Astrocyte (in vitro differentiated cells and primary cell): ENCODE results near the gene AATF. TPM values are rescaled to one million over a fixed set of nuclear protein-coding genes. Genes with fewer than 3 reads are reported as not detected.
A peak's percentile ranks its signal among the peaks of the same experiment; 100 is the strongest.

ENCODE experiments used
- DNase-seq: peaks from one replicate; pipeline ENCODE4 v3.0.0-alpha.2; 2010; ENCODE audit warnings: low read depth
- FAIRE-seq: peaks from 2 replicates; lab custom pipeline; 2011; peaks lifted over from hg19 to GRCh38; lab: Jason Lieb, UNC
- H2AFZ ChIP-seq: 2 replicates; pipeline ENCODE4 v1.6.0; 2012; ENCODE audit warnings: low read depth, low read length, inconsistent platforms
- H3K27ac ChIP-seq: 2 replicates; pipeline ENCODE4 v1.5.1; 2011; ENCODE audit warnings: low read depth, low read length, inconsistent platforms
- H3K27me3 ChIP-seq: 2 replicates; pipeline ENCODE4 v1.6.0; 2011; ENCODE audit warnings: low read length, inconsistent platforms; ENCODE audit not compliant: insufficient read depth
- H3K36me3 ChIP-seq: 2 replicates; pipeline ENCODE4 v1.5.1; 2011; ENCODE audit warnings: low read length, inconsistent platforms; ENCODE audit not compliant: insufficient read depth
- H3K4me1 ChIP-seq: 2 replicates; pipeline ENCODE4 v1.5.1; 2011; ENCODE audit warnings: low read length, inconsistent platforms; ENCODE audit not compliant: insufficient read depth
- H3K4me2 ChIP-seq: 2 replicates; pipeline ENCODE4 v1.6.0; 2012; ENCODE audit warnings: low read length, inconsistent platforms
- H3K4me3 ChIP-seq: 2 replicates; pipeline ENCODE4 v1.5.1; 2011; ENCODE audit warnings: low read depth, mild to moderate bottlenecking, low read length, inconsistent platforms; ENCODE audit not compliant: insufficient read depth
- H3K79me2 ChIP-seq: 2 replicates; pipeline ENCODE4 v1.6.0; 2012; ENCODE audit warnings: mild to moderate bottlenecking, low read length, inconsistent platforms; ENCODE audit not compliant: insufficient read depth
- H3K9ac ChIP-seq: 2 replicates; pipeline ENCODE4 v1.6.0; 2012; ENCODE audit warnings: mild to moderate bottlenecking, low read length, inconsistent platforms
- H3K9me3 ChIP-seq: 2 replicates; pipeline ENCODE4 v1.5.1; 2012; ENCODE audit warnings: low read depth, mild to moderate bottlenecking, low read length, inconsistent platforms; ENCODE audit not compliant: insufficient read depth
- H4K20me1 ChIP-seq: 2 replicates; pipeline ENCODE4 v1.6.0; 2012; ENCODE audit warnings: low read length, inconsistent platforms; ENCODE audit not compliant: insufficient read depth
- H3K27ac Mint-ChIP-seq: one replicate; pipeline ENCODE4 v1.8.0; 2021; ENCODE audit warnings: mild to moderate bottlenecking, mixed read lengths; ENCODE audit not compliant: unreplicated experiment
- H3K27me3 Mint-ChIP-seq: one replicate; pipeline ENCODE4 v1.8.0; 2021; ENCODE audit warnings: low read depth, mixed read lengths; ENCODE audit not compliant: unreplicated experiment
- H3K36me3 Mint-ChIP-seq: one replicate; pipeline ENCODE4 v1.8.0; 2021; ENCODE audit warnings: low read depth, mixed read lengths; ENCODE audit not compliant: unreplicated experiment
- H3K4me1 Mint-ChIP-seq: one replicate; pipeline ENCODE4 v1.8.0; 2021; ENCODE audit warnings: low read depth, mixed read lengths; ENCODE audit not compliant: unreplicated experiment
- H3K4me3 Mint-ChIP-seq: one replicate; pipeline ENCODE4 v1.8.0; 2021; ENCODE audit warnings: mild to moderate bottlenecking, moderate library complexity, mixed read lengths; ENCODE audit not compliant: unreplicated experiment
- H3K9me3 Mint-ChIP-seq: one replicate; pipeline ENCODE4 v1.8.0; 2021; ENCODE audit warnings: mild to moderate bottlenecking, mixed read lengths; ENCODE audit not compliant: unreplicated experiment
- EZH2 ChIP-seq: IDR thresholded peaks from 2 replicates; pipeline ENCODE4 v1.6.1; 2012; ENCODE audit warnings: mild to moderate bottlenecking, low read length, inconsistent platforms; ENCODE audit not compliant: insufficient read depth
- total RNA-seq: library from RNA; stranded (reverse); gene quantifications from 2 replicates; pipeline ENCODE4 v1.2.1, GENCODE V29; 2021
- TF ChIP-seq, protein P1 (sequence below): IDR thresholded peaks from 2 replicates; pipeline ENCODE4 v1.5.1; 2011; ENCODE audit warnings: low read depth, mild to moderate bottlenecking, inconsistent platforms, low read length, moderate library complexity; ENCODE audit not compliant: insufficient read depth

The AATF gene
- total RNA-seq, 1 donor from 2014 or later, result 47.1 TPM

DNA sequence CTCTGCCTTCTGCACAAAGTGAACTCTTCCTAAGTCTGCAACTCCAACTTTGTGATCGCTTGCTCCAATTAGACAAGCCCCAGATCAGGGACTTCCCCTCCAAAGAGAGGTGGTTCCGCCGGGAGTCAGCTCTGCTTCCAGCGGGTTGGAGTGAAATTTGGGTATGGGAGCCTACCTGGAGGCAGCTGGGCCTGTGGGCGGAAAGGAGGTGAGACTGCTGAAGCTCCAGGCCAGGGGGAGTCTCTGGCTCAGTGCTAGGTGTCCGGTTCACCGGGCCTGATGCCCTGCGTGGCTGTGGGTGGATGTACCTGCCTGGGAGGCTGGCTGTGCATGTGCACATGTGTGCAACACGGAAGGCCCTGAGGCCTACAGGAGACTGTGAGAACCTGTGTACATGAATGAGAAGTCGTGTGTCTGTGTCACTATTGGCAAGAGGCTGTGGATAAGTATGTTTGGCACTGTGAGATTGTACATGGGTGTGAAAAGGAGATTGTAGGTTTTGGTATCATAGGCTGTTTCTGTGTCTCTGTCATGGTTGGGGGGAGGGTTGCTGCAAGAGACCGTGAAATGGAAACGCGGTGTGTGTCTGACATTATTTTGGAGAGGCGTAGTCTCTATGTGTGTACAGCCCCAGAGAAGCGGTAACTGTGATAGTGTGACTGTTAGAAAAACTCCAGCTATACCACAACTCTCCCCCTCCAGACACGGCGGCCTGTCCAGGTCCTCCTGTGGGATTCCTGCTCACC is 7.3 kb upstream of the AATF start:
- peak overlapping the region; percentile 72 for H3K4me2 ChIP-seq
- peaks cover 97% of the 10 kb centered on the region for H3K27me3 ChIP-seq
- peaks cover 7% of the 10 kb centered on the region for H3K9me3 ChIP-seq
- H3K9ac ChIP-seq, result no peak overlapping the region
- DNase-seq, result no peak
- no peak for FAIRE-seq
- Mint-ChIP-seq H3K9me3 (peaks cover 18% of the 10 kb centered on the region), H3K4me1 (peaks cover 5% of the 10 kb centered on the region), H3K27ac (peak overlapping the region; percentile 85), H3K4me3 (peak overlapping the region; percentile 75), H3K36me3 (peaks cover 16% of the 10 kb centered on the region), H3K27me3 (peaks cover 65% of the 10 kb centered on the region)
- H2AFZ ChIP-seq, result no peak overlapping the region
- no peak overlapping the region for H3K27ac ChIP-seq
- no peaks in the 10 kb centered on the region for H3K36me3 ChIP-seq
- peaks cover 8% of the 10 kb centered on the region for H3K4me1 ChIP-seq
- TF ChIP-seq EZH2, result peak; percentile 29
- TF ChIP-seq, protein P1, sequence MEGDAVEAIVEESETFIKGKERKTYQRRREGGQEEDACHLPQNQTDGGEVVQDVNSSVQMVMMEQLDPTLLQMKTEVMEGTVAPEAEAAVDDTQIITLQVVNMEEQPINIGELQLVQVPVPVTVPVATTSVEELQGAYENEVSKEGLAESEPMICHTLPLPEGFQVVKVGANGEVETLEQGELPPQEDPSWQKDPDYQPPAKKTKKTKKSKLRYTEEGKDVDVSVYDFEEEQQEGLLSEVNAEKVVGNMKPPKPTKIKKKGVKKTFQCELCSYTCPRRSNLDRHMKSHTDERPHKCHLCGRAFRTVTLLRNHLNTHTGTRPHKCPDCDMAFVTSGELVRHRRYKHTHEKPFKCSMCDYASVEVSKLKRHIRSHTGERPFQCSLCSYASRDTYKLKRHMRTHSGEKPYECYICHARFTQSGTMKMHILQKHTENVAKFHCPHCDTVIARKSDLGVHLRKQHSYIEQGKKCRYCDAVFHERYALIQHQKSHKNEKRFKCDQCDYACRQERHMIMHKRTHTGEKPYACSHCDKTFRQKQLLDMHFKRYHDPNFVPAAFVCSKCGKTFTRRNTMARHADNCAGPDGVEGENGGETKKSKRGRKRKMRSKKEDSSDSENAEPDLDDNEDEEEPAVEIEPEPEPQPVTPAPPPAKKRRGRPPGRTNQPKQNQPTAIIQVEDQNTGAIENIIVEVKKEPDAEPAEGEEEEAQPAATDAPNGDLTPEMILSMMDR, result no peak
- no peaks in the 10 kb centered on the region for H3K79me2 ChIP-seq
- H4K20me1 ChIP-seq, result peaks cover 21% of the 10 kb centered on the region
- H3K4me3 ChIP-seq, result no peak overlapping the region

DNA sequence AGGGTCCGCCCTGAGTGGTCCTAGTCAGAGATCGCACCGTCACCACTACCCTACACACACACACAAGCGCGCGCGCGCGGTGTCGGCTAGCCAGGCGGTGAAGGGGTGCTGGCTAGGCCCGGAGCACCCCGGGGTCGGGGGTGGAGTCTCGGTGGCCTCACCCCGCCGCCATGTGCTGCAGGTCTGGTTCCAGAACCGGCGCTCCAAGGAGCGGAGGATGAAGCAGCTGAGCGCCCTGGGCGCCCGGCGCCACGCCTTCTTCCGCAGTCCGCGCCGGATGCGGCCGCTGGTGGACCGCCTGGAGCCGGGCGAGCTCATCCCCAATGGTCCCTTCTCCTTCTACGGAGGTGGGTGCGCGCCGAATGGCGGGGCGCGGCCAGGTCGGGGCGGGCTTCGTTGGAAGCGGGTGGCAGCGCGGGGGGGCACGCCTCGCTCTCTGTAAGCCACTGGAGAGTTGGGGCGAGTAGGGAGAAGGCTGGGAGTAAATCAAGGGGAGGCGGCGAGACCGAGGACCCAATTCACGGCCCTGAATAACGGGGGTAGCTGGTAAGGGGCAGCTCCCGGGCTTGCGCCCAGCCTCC is 6.6 kb upstream of the AATF start:
- Histone ChIP-seq H3K27me3 (peaks cover 98% of the 10 kb centered on the region), H3K9ac (no peak overlapping the region), H3K4me3 (peak overlapping the region; percentile 9), H3K27ac (no peak overlapping the region), H3K4me2 (peak overlapping the region; percentile 72), H2AFZ (no peak overlapping the region), H3K9me3 (peaks cover 7% of the 10 kb centered on the region), H4K20me1 (peaks cover 21% of the 10 kb centered on the region), H3K36me3 (no peaks in the 10 kb centered on the region), H3K4me1 (peaks cover 8% of the 10 kb centered on the region), H3K79me2 (no peaks in the 10 kb centered on the region)
- Mint-ChIP-seq H3K36me3 (peaks cover 16% of the 10 kb centered on the region), H3K27me3 (peaks cover 68% of the 10 kb centered on the region), H3K4me3 (peak overlapping the region; percentile 75), H3K9me3 (peaks cover 19% of the 10 kb centered on the region), H3K4me1 (peaks cover 5% of the 10 kb centered on the region), H3K27ac (peak overlapping the region; percentile 85)
- no peak for DNase-seq
- no peak for FAIRE-seq
- TF ChIP-seq, protein P1, result no peak
- TF ChIP-seq EZH2, result peak; percentile 85
